Keratinocyte (primary cell): Measurements from ENCODE around the gene OR4E1.

Source experiments
- CTCF ChIP-seq, 3 experiments: IDR thresholded peaks in 1 of 3; conservative IDR thresholded peaks in 1 of 3; optimal IDR thresholded peaks in 1 of 3; 2 replicates in 2 of 3; 3 replicates in 1 of 3; pipeline versions ENCODE3 to v1.5.1; 2011; ENCODE audit warnings: low read length in 3 of 3, mild to moderate bottlenecking in 3 of 3, moderate library complexity in 2 of 3, control low read depth in 1 of 3, inconsistent platforms in 1 of 3; ENCODE audit not compliant: insufficient read depth in 2 of 3; ENCODE audit errors: extremely low read depth in 1 of 3
- EZH2 ChIP-seq: IDR thresholded peaks from one replicate; pipeline ENCODE4 v1.6.1; 2012; ENCODE audit warnings: inconsistent platforms, mild to moderate bottlenecking, low read length, moderate library complexity

- TF ChIP-seq EZH2 (no peak), CTCF (optimal IDR thresholded peaks at IDR 0.05 in 1 of 3, IDR thresholded peaks at IDR 0.05 in 1 of 3, conservative IDR thresholded peaks at IDR 0.05 in 1 of 3; ENCODE audit: extremely low read depth in 1 of 3, insufficient read depth in 2 of 3, low read length in 3 of 3) (no peak)
These were observed 16.6 kb downstream of the OR4E1 start for GRCh38 chr14:21656980-21657379.
